Astrocyte (in vitro differentiated cells and primary cell): ENCODE measurements around the gene KERA.

Source experiments
- CTCF ChIP-seq: IDR thresholded peaks from 2 replicates; pipeline ENCODE4 v1.5.1; 2011; ENCODE audit warnings: low read depth, mild to moderate bottlenecking, inconsistent platforms, low read length, moderate library complexity; ENCODE audit not compliant: insufficient read depth
- EZH2 ChIP-seq: IDR thresholded peaks from 2 replicates; pipeline ENCODE4 v1.6.1; 2012; ENCODE audit warnings: mild to moderate bottlenecking, low read length, inconsistent platforms; ENCODE audit not compliant: insufficient read depth

- no peak for TF ChIP-seq CTCF
- no peak for TF ChIP-seq EZH2
Observed at GRCh38 chr12:91094957-91095356, 37.1 kb upstream of the KERA start.
